Tibial nerve (tissue), 4 donors: ENCODE results near the gene KMT5C.

ENCODE experiments used
- EP300 ChIP-seq, 2 donors: sonication (generic); formaldehyde crosslinking; IDR thresholded peaks; one replicate each; pipeline ENCODE4 v1.6.1; 2017; ENCODE audit warnings: antibody characterized with exemption in 2 of 2, mild to moderate bottlenecking in 1 of 2
- POLR2A ChIP-seq, 2 donors: fragments of 450-650 bp; IDR thresholded peaks; one replicate each; pipeline ENCODE4 v1.6.1; 2017; ENCODE audit warnings: antibody characterized with exemption in 2 of 2, mild to moderate bottlenecking in 2 of 2, moderate library complexity in 2 of 2
- TF ChIP-seq, protein P1 (sequence below), 5 experiments: fragments of 200-600 bp in 3 of 5; fragments of 450-650 bp in 2 of 5; sonication (generic) in 3 of 5; IDR thresholded peaks; one replicate each; pipeline ENCODE4 v1.5.1; 2016 to 2019; ENCODE audit warnings: antibody characterized with exemption in 5 of 5, mild to moderate bottlenecking in 3 of 5, moderate library complexity in 2 of 5

DNA sequence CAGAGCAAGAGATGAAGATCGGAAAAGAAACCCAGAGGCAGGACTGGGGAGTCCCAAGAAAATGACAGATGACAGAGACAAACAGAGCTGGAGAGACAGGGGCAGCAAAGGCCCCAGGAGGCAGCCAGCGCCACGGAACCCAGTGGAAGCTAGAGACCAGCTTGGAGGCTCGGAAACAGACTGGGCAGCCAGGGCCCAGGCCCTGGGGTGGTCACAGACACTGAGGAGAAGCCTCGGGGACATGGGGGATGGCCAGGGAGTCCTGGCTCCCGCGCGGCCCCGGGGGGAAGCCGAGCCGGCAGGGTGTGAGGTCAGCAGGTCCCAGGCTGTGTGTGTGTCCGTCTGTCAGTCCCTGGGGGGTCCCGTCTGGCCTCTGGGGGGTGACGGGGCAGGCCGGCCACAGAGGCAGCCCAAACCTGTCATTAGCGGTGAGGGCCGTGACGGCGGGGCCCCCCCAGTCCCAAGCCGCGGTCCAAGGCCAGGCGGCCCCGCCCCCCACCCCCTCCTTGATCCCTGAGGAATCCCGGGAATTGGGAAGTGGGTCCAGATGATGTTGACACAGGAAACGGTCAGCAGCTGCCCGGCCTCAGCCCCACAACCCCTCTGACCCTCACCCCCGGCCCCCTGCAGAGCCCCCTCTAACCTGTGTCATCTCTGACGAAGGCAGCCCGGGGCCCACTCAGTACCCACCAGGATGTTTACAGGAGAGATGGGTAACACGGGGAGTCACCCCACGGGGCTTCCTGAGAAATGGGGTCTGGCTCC is 34.5 kb downstream of the KMT5C start:
- TF ChIP-seq, protein P1, sequence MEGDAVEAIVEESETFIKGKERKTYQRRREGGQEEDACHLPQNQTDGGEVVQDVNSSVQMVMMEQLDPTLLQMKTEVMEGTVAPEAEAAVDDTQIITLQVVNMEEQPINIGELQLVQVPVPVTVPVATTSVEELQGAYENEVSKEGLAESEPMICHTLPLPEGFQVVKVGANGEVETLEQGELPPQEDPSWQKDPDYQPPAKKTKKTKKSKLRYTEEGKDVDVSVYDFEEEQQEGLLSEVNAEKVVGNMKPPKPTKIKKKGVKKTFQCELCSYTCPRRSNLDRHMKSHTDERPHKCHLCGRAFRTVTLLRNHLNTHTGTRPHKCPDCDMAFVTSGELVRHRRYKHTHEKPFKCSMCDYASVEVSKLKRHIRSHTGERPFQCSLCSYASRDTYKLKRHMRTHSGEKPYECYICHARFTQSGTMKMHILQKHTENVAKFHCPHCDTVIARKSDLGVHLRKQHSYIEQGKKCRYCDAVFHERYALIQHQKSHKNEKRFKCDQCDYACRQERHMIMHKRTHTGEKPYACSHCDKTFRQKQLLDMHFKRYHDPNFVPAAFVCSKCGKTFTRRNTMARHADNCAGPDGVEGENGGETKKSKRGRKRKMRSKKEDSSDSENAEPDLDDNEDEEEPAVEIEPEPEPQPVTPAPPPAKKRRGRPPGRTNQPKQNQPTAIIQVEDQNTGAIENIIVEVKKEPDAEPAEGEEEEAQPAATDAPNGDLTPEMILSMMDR (IDR thresholded peaks at IDR 0.05), result no peak
- no peak for TF ChIP-seq POLR2A (IDR thresholded peaks at IDR 0.05)
- TF ChIP-seq EP300 (IDR thresholded peaks at IDR 0.05), result no peak
